ENCODE data around the gene STMN3. TPM values are rescaled to one million over a fixed set of nuclear protein-coding genes. Genes with fewer than 3 reads are reported as not detected.

STMN3 gene
- total and polyA plus RNA-seq, 2 donors from 2014 or later: 20.6 to 84.9 TPM

- Histone ChIP-seq H3K4me1 (ENCODE audit: control insufficient read depth in 2 of 3, insufficient read depth in 2 of 3, low read depth in 1 of 3, low read length in 3 of 3) (peaks cover 0 to 5% (median 0%) of the 10 kb centered on the region in 3 donors), H3K9ac (ENCODE audit: low read length in 3 of 3) (no peak overlapping the region), H3K27ac (ENCODE audit: low read depth in 2 of 2, low read length in 2 of 2) (peak overlapping the region in 1 of 2 donors; percentile 47), H3K9me3 (ENCODE audit: control insufficient read depth in 2 of 3, insufficient read depth in 1 of 3, low read length in 3 of 3) (no peaks in the 10 kb centered on the region), H3K36me3 (ENCODE audit: control insufficient read depth in 2 of 3, insufficient read depth in 3 of 3, low read length in 3 of 3) (no peaks in the 10 kb centered on the region), H3K27me3 (ENCODE audit: control insufficient read depth, insufficient read depth, low read length) (no peaks in the 10 kb centered on the region), H3K4me3 (ENCODE audit: low read length in 3 of 3) (no peak overlapping the region)
- no peak for TF ChIP-seq CTCF (IDR thresholded peaks at IDR 0.05; ENCODE audit: borderline replicate concordance, extremely low read depth, insufficient read depth)
- FAIRE-seq (no peak), DNase-seq (peak in 2 of 5 donors; percentile 63 to 69)
- intact Hi-C loops (cut with DNase I): no loop called here
Observed at GRCh38 chr20:63640086-63640485, 13.1 kb downstream of the STMN3 start.

DNA sequence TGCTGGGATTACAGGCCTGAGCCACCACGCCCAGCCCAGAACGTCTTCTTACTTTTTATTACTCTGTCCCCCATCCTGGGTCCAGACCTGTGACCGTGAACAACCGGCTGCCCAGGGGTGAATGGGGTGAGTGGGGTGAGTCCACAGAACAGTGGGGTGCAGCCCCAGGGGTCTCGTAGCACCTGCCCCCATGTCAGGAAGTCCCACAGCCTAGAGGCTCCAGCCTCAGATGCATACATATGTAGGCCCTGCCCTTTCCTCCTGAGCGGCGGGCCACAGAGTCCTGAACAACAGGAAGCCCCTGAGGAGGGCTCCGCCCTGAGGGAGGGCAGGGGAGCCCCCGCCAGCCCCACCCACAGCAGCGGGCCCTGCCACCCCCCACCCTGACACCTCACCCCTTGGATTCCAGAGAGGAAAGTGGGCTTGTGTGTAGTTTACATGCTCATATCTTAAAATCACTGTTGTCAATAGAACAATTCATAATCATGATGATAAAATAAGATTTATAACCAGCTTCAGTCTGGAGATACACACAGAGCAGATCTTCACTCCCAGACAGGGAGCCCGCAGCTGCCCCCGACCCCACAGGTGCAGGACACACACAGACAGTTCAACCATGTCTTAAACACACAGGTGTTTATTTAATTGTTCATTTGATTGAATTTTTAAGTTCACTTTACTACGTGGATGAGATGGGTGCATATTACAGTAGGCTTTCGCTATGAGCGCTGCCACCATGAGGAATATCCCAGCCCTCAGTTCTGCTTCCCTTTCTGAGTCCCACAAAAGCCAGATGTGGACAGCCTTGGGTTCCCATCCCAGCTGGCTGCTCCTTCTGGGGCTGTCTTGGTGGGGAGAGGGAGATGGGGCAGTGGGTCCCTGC lies 13.9 kb downstream of the STMN3 start:
- Histone ChIP-seq H3K36me3 (ENCODE audit: control insufficient read depth in 2 of 3, insufficient read depth in 3 of 3, low read length in 3 of 3) (no peaks in the 10 kb centered on the region), H3K27me3 (ENCODE audit: control insufficient read depth, insufficient read depth, low read length) (no peaks in the 10 kb centered on the region), H3K4me3 (ENCODE audit: low read length in 3 of 3) (no peak overlapping the region), H3K9me3 (ENCODE audit: control insufficient read depth in 2 of 3, insufficient read depth in 1 of 3, low read length in 3 of 3) (no peaks in the 10 kb centered on the region), H3K4me1 (ENCODE audit: control insufficient read depth in 2 of 3, insufficient read depth in 2 of 3, low read depth in 1 of 3, low read length in 3 of 3) (peaks cover 0 to 5% (median 0%) of the 10 kb centered on the region in 3 donors), H3K27ac (ENCODE audit: low read depth in 2 of 2, low read length in 2 of 2) (peak overlapping the region in 1 of 2 donors; percentile 47), H3K9ac (ENCODE audit: low read length in 3 of 3) (no peak overlapping the region)
- DNase-seq (peak in 2 of 5 donors; percentile 50 to 90), FAIRE-seq (no peak)
- intact Hi-C loops (cut with DNase I): no loop called here
- TF ChIP-seq CTCF (IDR thresholded peaks at IDR 0.05; ENCODE audit: borderline replicate concordance, extremely low read depth, insufficient read depth): no peak

DNA sequence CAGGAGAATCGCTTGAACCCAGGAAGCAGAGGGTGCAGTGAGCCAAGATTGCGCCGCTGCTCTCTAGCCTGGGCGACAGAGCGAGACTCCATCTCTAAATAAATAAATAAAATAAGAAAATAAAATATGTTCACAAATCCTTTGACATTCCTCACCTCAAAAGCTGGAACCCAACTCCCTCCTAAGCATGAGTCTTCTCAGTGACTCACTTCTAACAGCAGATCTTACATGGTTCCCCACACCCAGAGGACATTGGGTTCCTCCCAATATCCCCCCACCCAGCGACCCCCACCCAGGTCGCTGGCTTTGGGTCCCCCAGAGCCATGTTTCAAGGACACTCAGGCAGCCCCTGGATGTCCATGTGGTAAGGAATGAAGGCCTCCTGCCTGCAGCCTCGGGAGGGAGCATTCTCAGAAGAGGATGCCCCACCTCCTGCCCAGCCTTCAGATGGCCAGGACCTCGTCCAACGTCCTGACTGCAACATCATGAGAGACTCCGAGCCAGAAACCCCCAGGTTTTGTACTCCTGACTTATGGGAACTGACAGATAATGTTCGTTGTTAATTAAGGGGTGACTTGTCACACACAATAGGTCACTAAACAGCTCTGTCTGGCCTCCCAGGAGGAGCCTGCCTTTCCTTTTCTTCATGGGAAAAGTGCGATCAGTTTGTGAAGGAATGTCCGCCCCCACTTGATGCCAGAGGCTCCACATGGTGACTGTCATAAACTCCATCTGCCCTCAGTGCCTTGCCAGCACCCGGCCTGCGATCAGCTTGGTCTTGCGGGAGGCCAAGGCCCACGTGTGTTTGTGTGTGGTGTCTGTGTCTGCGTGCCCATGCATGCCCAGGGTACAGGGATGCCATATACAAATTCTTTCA lies 16.2 kb downstream of the STMN3 start:
- H3K9ac ChIP-seq (ENCODE audit: low read length in 3 of 3): no peak overlapping the region
- intact Hi-C loops (cut with DNase I): no loop called here
- no peaks in the 10 kb centered on the region for H3K9me3 ChIP-seq (ENCODE audit: control insufficient read depth in 2 of 3, insufficient read depth in 1 of 3, low read length in 3 of 3)
- H3K4me3 ChIP-seq (ENCODE audit: low read length in 3 of 3): no peak overlapping the region
- DNase-seq (no peak), FAIRE-seq (no peak)
- no peak overlapping the region for H3K27ac ChIP-seq (ENCODE audit: low read depth in 2 of 2, low read length in 2 of 2)
- H3K36me3 ChIP-seq (ENCODE audit: control insufficient read depth in 2 of 3, insufficient read depth in 3 of 3, low read length in 3 of 3): no peaks in the 10 kb centered on the region
- no peak for TF ChIP-seq CTCF (IDR thresholded peaks at IDR 0.05; ENCODE audit: borderline replicate concordance, extremely low read depth, insufficient read depth)
- H3K4me1 ChIP-seq (ENCODE audit: control insufficient read depth in 2 of 3, insufficient read depth in 2 of 3, low read depth in 1 of 3, low read length in 3 of 3): no peaks in the 10 kb centered on the region
- no peaks in the 10 kb centered on the region for H3K27me3 ChIP-seq (ENCODE audit: control insufficient read depth, insufficient read depth, low read length)

All from kidney (tissue), 14 donors.